Skeletal muscle satellite cell (primary cell): ENCODE measurements around the gene TEX2.
A peak's percentile ranks its signal among the peaks of the same experiment; 100 is the strongest.

Experiments used
- H3K27me3 ChIP-seq: 2 replicates; pipeline ENCODE4 v1.7.0; 2013; ENCODE audit warnings: low read length; ENCODE audit not compliant: control insufficient read depth, insufficient read depth
- H3K36me3 ChIP-seq: 2 replicates; pipeline ENCODE4 v1.7.0; 2013; ENCODE audit warnings: mild to moderate bottlenecking, control low read depth, low read length; ENCODE audit not compliant: insufficient read depth
- H3K4me1 ChIP-seq: 2 replicates; pipeline ENCODE4 v1.7.0; 2013; ENCODE audit warnings: low read length; ENCODE audit not compliant: control insufficient read depth, insufficient read depth
- H3K4me2 ChIP-seq: 2 replicates; pipeline ENCODE4 v1.7.0; 2013; ENCODE audit warnings: mild to moderate bottlenecking, low read length
- H3K4me3 ChIP-seq: 2 replicates; pipeline ENCODE4 v1.7.0; 2013; ENCODE audit warnings: low read length
- H3K9ac ChIP-seq: 2 replicates; pipeline ENCODE4 v1.7.0; 2013; ENCODE audit warnings: mild to moderate bottlenecking, low read depth, low read length, moderate library complexity
- H3K9me3 ChIP-seq: replicated peaks from 2 replicates; pipeline ENCODE4 v1.7.0; 2013; ENCODE audit warnings: mild to moderate bottlenecking, control low read depth, low read length
- small RNA-seq: library from RNA; depleted of rRNA; stranded (forward); fragments of <200 nt; gene quantifications from one replicate; pipeline ENCODE3, GENCODE V24; 2012

The TEX2 gene

DNA sequence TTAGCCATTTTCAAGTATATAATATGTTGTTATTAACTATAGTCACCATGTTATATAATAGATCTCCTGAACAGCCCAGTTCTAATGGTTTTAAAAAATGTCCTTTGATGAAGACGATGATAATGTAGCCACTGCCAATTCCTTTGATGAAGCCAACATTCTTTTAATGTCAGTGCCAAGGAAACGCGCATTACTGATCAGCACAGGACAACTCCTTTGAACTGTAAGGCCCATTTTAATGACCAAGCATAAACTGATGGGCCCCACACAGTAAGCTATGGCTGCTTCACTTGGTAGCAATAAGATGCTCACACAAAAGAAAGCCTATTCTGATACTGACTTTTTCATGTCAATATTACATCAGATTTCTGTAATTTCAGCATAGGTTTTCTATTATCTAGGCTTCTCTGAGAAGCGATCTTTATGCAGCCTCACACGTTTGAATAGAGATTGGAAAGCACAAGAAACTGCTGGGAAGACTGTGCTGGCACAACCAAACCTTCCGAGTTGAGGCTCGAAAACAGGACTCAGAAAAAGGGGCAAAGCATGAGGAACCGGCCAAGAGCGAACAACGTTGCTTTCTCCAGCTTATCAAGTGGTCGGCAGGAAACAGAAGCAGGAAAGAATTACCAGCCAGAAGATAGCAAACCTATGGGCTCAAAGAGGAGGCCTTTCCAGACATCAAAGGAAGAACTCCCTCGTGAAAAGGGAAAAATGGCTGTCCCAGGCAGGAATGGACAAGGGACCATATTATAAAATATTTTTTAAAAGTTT, 152.5 kb downstream of the TEX2 start:
- no peaks in the 10 kb centered on the region for H3K27me3 ChIP-seq

DNA sequence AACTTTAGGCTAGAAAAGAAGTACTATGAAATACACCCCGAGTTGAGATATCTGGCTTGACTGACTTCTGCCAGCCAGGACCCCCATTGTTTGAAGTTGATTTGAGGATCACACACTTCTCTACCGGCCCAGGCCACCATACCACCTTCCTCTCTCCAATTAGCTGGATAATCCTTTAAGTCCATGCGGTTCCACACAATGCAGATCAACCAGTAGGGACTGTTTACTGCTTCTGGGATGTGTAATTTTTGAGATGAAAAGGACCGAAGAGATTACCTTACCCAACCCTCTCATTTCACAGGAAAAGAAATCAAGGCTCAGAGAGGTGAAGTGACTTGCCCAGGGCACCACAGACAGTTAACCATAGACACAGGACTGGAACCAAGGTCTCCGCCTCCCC, 153.7 kb downstream of the TEX2 start:
- Histone ChIP-seq H3K4me1 (peaks cover 38% of the 10 kb centered on the region), H3K36me3 (no peaks in the 10 kb centered on the region), H3K4me2 (peak overlapping the region; percentile 50), H3K9me3 (no peaks in the 10 kb centered on the region), H3K27me3 (no peaks in the 10 kb centered on the region), H3K9ac (peak overlapping the region; percentile 68), H3K4me3 (peak overlapping the region; percentile 25)

More for the DNA sequence above, 152.5 kb downstream of the TEX2 start:
- Histone ChIP-seq H3K4me3 (no peak overlapping the region), H3K4me2 (peak overlapping the region; percentile 50), H3K9ac (peak overlapping the region; percentile 10), H3K9me3 (no peaks in the 10 kb centered on the region), H3K36me3 (no peaks in the 10 kb centered on the region), H3K4me1 (peaks cover 48% of the 10 kb centered on the region)

DNA sequence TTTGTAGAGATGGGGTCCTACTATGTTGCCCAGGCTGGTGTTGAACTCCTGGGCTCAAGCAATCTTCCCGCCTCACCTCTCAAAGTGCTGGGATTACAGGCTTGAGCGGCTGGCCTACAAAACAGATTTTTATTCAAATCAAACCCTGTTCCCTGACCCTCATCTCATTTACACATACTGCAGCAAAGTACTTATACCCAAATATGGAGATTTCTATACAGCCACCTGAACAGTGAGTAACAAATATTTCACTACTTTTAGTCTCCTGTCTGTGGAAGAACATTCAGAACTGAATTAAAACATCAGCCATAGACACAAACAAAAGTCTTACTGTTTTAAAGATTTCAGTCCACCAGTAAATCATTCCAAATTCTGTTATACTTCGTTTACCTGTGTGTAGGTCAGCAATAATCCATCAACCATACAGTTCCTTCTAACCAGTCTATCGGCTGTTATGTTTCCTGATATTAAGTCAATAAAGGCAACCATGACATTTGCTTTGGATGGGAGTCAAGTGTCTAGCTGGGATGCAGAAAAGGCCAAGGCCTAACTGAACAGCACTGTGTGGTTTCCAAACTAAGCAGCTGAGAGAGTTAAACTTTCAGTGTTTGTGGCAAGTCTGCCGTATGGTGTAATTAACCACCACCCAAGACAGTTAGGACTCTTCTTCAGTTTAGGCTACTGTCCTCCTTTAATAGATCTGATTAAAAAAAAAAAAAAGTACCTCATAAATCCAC, 155.4 kb downstream of the TEX2 start:
- Histone ChIP-seq H3K4me2 (no peak overlapping the region), H3K9me3 (no peaks in the 10 kb centered on the region), H3K36me3 (no peaks in the 10 kb centered on the region), H3K9ac (no peak overlapping the region), H3K4me3 (no peak overlapping the region), H3K4me1 (peaks cover 51% of the 10 kb centered on the region), H3K27me3 (no peaks in the 10 kb centered on the region)

DNA sequence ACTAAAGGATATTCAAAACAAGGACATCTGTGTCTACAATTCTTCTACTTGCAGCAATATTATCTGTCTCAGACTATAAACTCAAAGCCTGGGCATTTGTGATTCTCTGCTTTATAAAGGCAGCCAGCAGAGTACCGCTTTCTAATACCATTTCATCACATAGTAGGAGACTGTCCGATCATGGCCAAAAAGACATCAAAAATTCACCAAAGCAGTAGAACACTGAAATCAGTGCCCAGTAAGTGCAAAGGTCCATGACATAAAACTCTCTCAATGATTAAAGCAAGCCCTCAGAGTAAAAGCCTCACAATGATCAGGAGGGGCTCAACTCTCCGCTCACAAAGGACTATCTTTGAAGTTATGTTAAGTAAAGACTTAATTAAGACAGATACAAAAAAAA, 156.1 kb downstream of the TEX2 start:
- Histone ChIP-seq H3K36me3 (no peaks in the 10 kb centered on the region), H3K4me3 (no peak overlapping the region), H3K4me1 (peaks cover 51% of the 10 kb centered on the region), H3K9me3 (no peaks in the 10 kb centered on the region), H3K9ac (no peak overlapping the region), H3K27me3 (no peaks in the 10 kb centered on the region), H3K4me2 (no peak overlapping the region)

DNA sequence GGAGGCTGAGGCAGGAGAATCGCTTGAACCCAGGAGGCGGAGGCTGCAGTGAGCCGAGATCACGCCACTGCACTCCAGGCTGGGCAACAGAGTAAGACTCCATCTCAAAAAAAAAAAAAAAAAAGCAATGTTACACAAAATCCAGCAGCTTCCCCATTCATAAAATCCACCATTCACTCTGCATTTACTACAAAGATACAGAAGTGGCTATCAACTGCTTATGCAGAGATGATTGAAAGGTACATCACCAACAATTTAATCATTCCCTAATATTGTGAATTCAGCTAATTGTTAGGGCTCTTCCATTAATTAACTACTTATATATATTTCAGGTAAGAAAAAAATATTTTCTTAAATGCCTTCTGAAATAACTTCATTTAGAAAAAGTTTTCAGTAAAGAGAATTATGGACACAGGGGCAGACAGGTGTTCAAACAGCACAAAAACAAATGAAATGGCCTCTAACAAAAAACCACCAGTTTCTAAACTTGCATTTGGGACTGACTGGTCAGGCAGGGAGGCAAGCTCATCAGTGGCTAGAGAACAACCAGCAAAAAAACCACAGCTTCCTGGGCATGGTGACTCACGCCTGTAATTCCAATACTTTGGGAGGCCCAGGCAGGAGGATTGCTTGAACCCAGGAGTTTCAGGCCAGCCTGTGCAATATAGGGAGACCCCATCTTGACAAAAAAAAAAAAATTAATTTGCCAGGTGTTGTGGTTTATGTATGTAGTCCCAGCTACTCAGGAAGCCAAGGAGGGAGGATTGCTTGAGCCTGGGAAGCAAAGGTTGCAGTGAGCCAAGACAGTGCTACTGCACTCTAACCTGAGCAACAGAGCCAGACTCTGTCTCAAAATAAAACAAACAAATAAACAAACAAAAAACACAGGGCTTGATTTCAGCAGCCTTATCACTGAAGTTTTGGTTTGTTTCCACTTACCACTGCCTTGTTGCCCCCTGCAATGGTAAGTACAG, 159.4 kb downstream of the TEX2 start:
- Histone ChIP-seq H3K4me1 (peaks cover 32% of the 10 kb centered on the region), H3K9me3 (no peaks in the 10 kb centered on the region), H3K9ac (no peak overlapping the region), H3K4me3 (no peak overlapping the region), H3K27me3 (no peaks in the 10 kb centered on the region), H3K4me2 (no peak overlapping the region), H3K36me3 (no peaks in the 10 kb centered on the region)

DNA sequence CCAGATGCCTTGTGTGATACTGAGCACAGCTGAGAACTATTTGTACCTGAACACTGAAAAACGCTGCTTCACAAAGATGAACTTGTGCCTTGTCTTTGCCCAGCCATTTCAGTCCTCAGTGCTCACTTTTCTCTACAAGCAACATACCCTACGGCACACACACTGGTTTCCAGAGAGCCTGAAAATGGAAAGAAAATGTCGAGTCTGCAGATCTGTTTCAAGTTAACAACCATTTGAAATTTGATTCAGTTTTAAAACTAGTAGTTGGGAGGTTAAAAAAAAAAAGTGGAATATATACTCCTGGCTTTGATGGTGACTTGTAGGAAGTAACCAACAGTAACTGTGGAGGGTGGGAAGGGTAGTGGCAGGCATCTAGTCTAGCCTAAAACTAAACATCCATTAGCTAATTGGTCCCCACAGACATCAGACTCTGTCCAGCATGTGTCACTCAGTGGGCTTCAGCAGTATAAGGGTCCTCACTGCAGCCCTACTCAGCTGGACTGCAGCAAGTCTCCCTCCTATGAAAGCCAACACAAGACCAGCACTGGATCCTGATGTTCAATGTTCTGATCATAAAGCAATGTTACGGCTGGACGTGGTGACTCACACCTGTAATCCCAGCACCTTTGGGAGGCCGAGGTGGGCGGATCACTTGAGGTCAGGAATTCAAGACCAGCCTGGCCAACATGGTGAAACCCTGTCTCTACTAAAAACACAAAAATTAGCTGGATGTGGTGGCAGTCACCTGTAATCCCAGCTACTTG, 160.3 kb downstream of the TEX2 start:
- Histone ChIP-seq H3K36me3 (no peaks in the 10 kb centered on the region), H3K4me1 (peaks cover 25% of the 10 kb centered on the region)

DNA sequence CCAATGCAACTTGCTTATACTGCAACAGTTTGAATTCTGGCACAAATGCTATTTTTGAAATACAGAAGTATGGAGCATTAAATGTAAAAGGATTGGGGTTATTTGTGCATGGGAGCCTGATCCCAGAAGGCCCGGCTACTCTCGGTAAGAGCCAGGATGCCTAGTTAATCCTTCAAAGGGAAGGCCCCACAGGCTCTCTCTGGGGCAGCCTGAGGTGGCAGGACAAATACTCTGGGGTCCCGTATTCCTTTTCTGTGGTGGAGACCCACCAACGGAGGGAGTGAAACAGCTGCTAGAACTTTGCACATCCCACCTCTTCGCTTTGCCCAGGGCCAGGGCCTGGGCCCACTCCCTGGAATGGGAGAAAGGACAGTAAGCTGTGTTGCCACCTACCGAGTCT, 163.5 kb downstream of the TEX2 start:
- Histone ChIP-seq H3K4me1 (peaks cover 26% of the 10 kb centered on the region), H3K36me3 (no peaks in the 10 kb centered on the region), H3K4me2 (no peak overlapping the region), H3K9me3 (no peaks in the 10 kb centered on the region), H3K9ac (no peak overlapping the region), H3K4me3 (no peak overlapping the region), H3K27me3 (no peaks in the 10 kb centered on the region)

More for the DNA sequence above, 160.3 kb downstream of the TEX2 start:
- no peak overlapping the region for H3K4me2 ChIP-seq
- H3K9me3 ChIP-seq: no peaks in the 10 kb centered on the region
- H3K9ac ChIP-seq: no peak overlapping the region
- H3K4me3 ChIP-seq: no peak overlapping the region
- no peaks in the 10 kb centered on the region for H3K27me3 ChIP-seq

Small RNA genes lying within 50 kb of the gene (small RNA-seq; reads per million reads assigned to genes)
- gene SNORD104: 3,033 reads per million, percentile 100 among the genes with 10 or more reads in this experiment
